Chondrocyte (in vitro differentiated cells): ENCODE measurements around the gene A3GALT2. TPM values are rescaled to one million over a fixed set of nuclear protein-coding genes. Genes with fewer than 3 reads are reported as not detected.

Experiments
- DNase-seq: peaks from one replicate; pipeline ENCODE4 v3.0.0; 2021; ENCODE audit warnings: mixed read lengths, low spot score
- H3K27ac Mint-ChIP-seq: one replicate; pipeline ENCODE4 v1.8.0; 2021; ENCODE audit warnings: mild to moderate bottlenecking, moderate library complexity, mixed read lengths; ENCODE audit not compliant: unreplicated experiment
- H3K27me3 Mint-ChIP-seq: 2 replicates; pipeline ENCODE4 v1.8.0; 2021; ENCODE audit warnings: low read depth, mixed read lengths
- H3K36me3 Mint-ChIP-seq: 2 replicates; pipeline ENCODE4 v1.8.0; 2021; ENCODE audit warnings: low read depth, mixed read lengths
- H3K4me1 Mint-ChIP-seq: 2 replicates; pipeline ENCODE4 v1.8.0; 2021; ENCODE audit warnings: low read depth, mild to moderate bottlenecking, mixed read lengths
- H3K4me3 Mint-ChIP-seq: one replicate; pipeline ENCODE4 v1.8.0; 2021; ENCODE audit warnings: mild to moderate bottlenecking, moderate library complexity, mixed read lengths; ENCODE audit not compliant: unreplicated experiment
- H3K9me3 Mint-ChIP-seq: 2 replicates; pipeline ENCODE4 v1.8.0; 2021; ENCODE audit warnings: low read depth, mixed read lengths
- CTCF ChIP-seq: fragments of 200-600 bp; sonication (generic); IDR thresholded peaks from 2 replicates; pipeline ENCODE4 v1.5.0; 2021; ENCODE audit warnings: antibody characterized with exemption, mild to moderate bottlenecking, moderate library complexity
- total RNA-seq: library from RNA; stranded (reverse); gene quantifications from 3 replicates; pipeline ENCODE4 v1.2.1, GENCODE V29; 2021

A3GALT2 gene
- total RNA-seq, 1 donor from 2014 or later, result 0.27 TPM

- TF ChIP-seq CTCF, result no peak
- H3K27ac Mint-ChIP-seq, result peak overlapping the region; percentile 93
- no peaks in the 10 kb centered on the region for H3K9me3 Mint-ChIP-seq
- H3K4me3 Mint-ChIP-seq, result no peak overlapping the region
- no peaks in the 10 kb centered on the region for H3K27me3 Mint-ChIP-seq
- H3K36me3 Mint-ChIP-seq, result no peaks in the 10 kb centered on the region
- H3K4me1 Mint-ChIP-seq, result peaks cover 71% of the 10 kb centered on the region
- DNase-seq, result no peak
Measured at GRCh38 chr1:33363021-33363420, 42.1 kb upstream of the A3GALT2 start.

- H3K27ac Mint-ChIP-seq, result peak overlapping the region; percentile 64
- TF ChIP-seq CTCF, result no peak
- peaks cover 59% of the 10 kb centered on the region for H3K4me1 Mint-ChIP-seq
- DNase-seq, result no peak
- H3K9me3 Mint-ChIP-seq, result no peaks in the 10 kb centered on the region
- no peak overlapping the region for H3K4me3 Mint-ChIP-seq
- peaks cover 3% of the 10 kb centered on the region for H3K36me3 Mint-ChIP-seq
- H3K27me3 Mint-ChIP-seq, result no peaks in the 10 kb centered on the region
Measured at GRCh38 chr1:33361532-33362235, 40.8 kb upstream of the A3GALT2 start.

- no peak for DNase-seq
- H3K4me3 Mint-ChIP-seq, result no peak overlapping the region
- no peak overlapping the region for H3K27ac Mint-ChIP-seq
- TF ChIP-seq CTCF, result no peak
- no peaks in the 10 kb centered on the region for H3K27me3 Mint-ChIP-seq
- peaks cover 45% of the 10 kb centered on the region for H3K4me1 Mint-ChIP-seq
- H3K36me3 Mint-ChIP-seq, result peaks cover 3% of the 10 kb centered on the region
- H3K9me3 Mint-ChIP-seq, result no peaks in the 10 kb centered on the region
Measured at GRCh38 chr1:33360367-33360766, 39.5 kb upstream of the A3GALT2 start.

- DNase-seq, result no peak
- H3K27ac Mint-ChIP-seq, result no peak overlapping the region
- H3K9me3 Mint-ChIP-seq, result no peaks in the 10 kb centered on the region
- TF ChIP-seq CTCF, result no peak
- H3K36me3 Mint-ChIP-seq, result peaks cover 5% of the 10 kb centered on the region
- peaks cover 41% of the 10 kb centered on the region for H3K4me1 Mint-ChIP-seq
- H3K27me3 Mint-ChIP-seq, result no peaks in the 10 kb centered on the region
- no peak overlapping the region for H3K4me3 Mint-ChIP-seq
Measured at GRCh38 chr1:33359931-33360330, 39.0 kb upstream of the A3GALT2 start.

- Mint-ChIP-seq H3K9me3 (no peaks in the 10 kb centered on the region), H3K27me3 (no peaks in the 10 kb centered on the region), H3K36me3 (peaks cover 7% of the 10 kb centered on the region), H3K4me1 (peaks cover 31% of the 10 kb centered on the region), H3K27ac (no peak overlapping the region), H3K4me3 (no peak overlapping the region)
- DNase-seq, result no peak
- no peak for TF ChIP-seq CTCF
Measured at GRCh38 chr1:33358795-33359503, 38.1 kb upstream of the A3GALT2 start.
